WTC11 (cell line): ENCODE measurements around the gene RARRES2. TPM values are rescaled to one million over a fixed set of nuclear protein-coding genes. Genes with fewer than 3 reads are reported as not detected.

Experiments used
- ATAC-seq: fragments of 200-7000 bp; cut with Tn5 transposase; 2 replicates; pipeline ENCODE4 v1.10.0; 2021; ENCODE audit warnings: mild to moderate bottlenecking, moderate library complexity
- CTCF ChIA-PET: fragments of 300-600 bp; sonication (Branson Sonifier 250); formaldehyde crosslinking; loops from one replicate; lab custom pipeline; 2021; ENCODE audit warnings: antibody characterized with exemption; lab: Charles Lee
- POLR2A ChIA-PET: fragments of 350-600 bp; sonication (Branson Sonifier 250); formaldehyde crosslinking; loops from one replicate; lab custom pipeline; 2021; ENCODE audit warnings: antibody characterized with exemption; lab: Charles Lee
- DNase-seq: peaks from one replicate; pipeline ENCODE4 v3.0.0; 2021; ENCODE audit warnings: low spot score
- H3K27ac Mint-ChIP-seq: 2 replicates; pipeline ENCODE4 v1.8.0; 2021; ENCODE audit warnings: mixed read lengths
- H3K27me3 Mint-ChIP-seq: 2 replicates; pipeline ENCODE4 v1.8.0; 2021; ENCODE audit warnings: low read depth, mild to moderate bottlenecking, moderate library complexity, mixed read lengths
- H3K36me3 Mint-ChIP-seq: 2 replicates; pipeline ENCODE4 v1.8.0; 2021; ENCODE audit warnings: mixed read lengths
- H3K4me1 Mint-ChIP-seq: 2 replicates; pipeline ENCODE4 v1.8.0; 2022; ENCODE audit warnings: mixed read lengths
- H3K4me3 Mint-ChIP-seq: 2 replicates; pipeline ENCODE4 v1.8.0; 2021; ENCODE audit warnings: mild to moderate bottlenecking, moderate library complexity, mixed read lengths
- H3K9me3 Mint-ChIP-seq: 2 replicates; pipeline ENCODE4 v1.8.0; 2021; ENCODE audit warnings: mixed read lengths
- ARID4B ChIP-seq: sonication (generic); formaldehyde crosslinking; IDR thresholded peaks from 2 replicates; pipeline ENCODE4 v1.8.0; 2023; ENCODE audit warnings: missing genetic modification reagents, mild to moderate bottlenecking, borderline replicate concordance
- ATF1 ChIP-seq: sonication (generic); formaldehyde crosslinking; IDR thresholded peaks from 2 replicates; pipeline ENCODE4 v1.8.1; 2023; ENCODE audit warnings: mild to moderate bottlenecking, moderate library complexity, missing genetic modification reagents
- ATF3 ChIP-seq: sonication (generic); formaldehyde crosslinking; conservative IDR thresholded peaks from 2 replicates; pipeline ENCODE4 v1.8.1; 2022; ENCODE audit warnings: mild to moderate bottlenecking, missing genetic modification reagents
- ATF6 ChIP-seq: sonication (generic); formaldehyde crosslinking; IDR thresholded peaks from 2 replicates; pipeline ENCODE4 v1.8.1; 2023; ENCODE audit warnings: mild to moderate bottlenecking, missing genetic modification reagents
- ETV6 ChIP-seq: sonication (generic); formaldehyde crosslinking; IDR thresholded peaks from 2 replicates; pipeline ENCODE4 v1.8.1; 2022; ENCODE audit warnings: mild to moderate bottlenecking, missing genetic modification reagents
- KAT7 ChIP-seq: sonication (generic); formaldehyde crosslinking; IDR thresholded peaks from 2 replicates; pipeline ENCODE4 v1.8.1; 2023; ENCODE audit warnings: missing genetic modification reagents, mild to moderate bottlenecking, borderline replicate concordance
- NFATC4 ChIP-seq: fragments of 250-450 bp; sonication (Bioruptor Pico); IDR thresholded peaks from 2 replicates; pipeline ENCODE4 v1.9.0; 2021; ENCODE audit warnings: mild to moderate bottlenecking
- OVOL2 ChIP-seq: fragments of 250-450 bp; sonication (Bioruptor Pico); IDR thresholded peaks from 2 replicates; pipeline ENCODE4 v1.9.0; 2021; ENCODE audit warnings: mild to moderate bottlenecking, borderline replicate concordance
- PRRX2 ChIP-seq: fragments of 250-450 bp; sonication (Bioruptor Pico); IDR thresholded peaks from 2 replicates; pipeline ENCODE4 v1.8.0; 2021; ENCODE audit warnings: mild to moderate bottlenecking
- TCF7 ChIP-seq: sonication (generic); formaldehyde crosslinking; IDR thresholded peaks from 2 replicates; pipeline ENCODE4 v1.8.0; 2022; ENCODE audit warnings: mild to moderate bottlenecking, low read depth, missing genetic modification reagents, moderate library complexity
- TEAD1 ChIP-seq: sonication (generic); formaldehyde crosslinking; IDR thresholded peaks from 2 replicates; pipeline ENCODE4 v1.8.0; 2022; ENCODE audit warnings: mild to moderate bottlenecking, missing genetic modification reagents
- TP53 ChIP-seq: sonication (generic); formaldehyde crosslinking; IDR thresholded peaks from 2 replicates; pipeline ENCODE4 v1.8.1; 2023; ENCODE audit warnings: mild to moderate bottlenecking, missing genetic modification reagents
- ZNF423 ChIP-seq: fragments of 250-450 bp; sonication (Bioruptor Pico); IDR thresholded peaks from 2 replicates; pipeline ENCODE4 v2.1.2; 2022; ENCODE audit warnings: mild to moderate bottlenecking, moderate library complexity
- ZSCAN18 ChIP-seq: fragments of 250-450 bp; sonication (Bioruptor Pico); IDR thresholded peaks from 2 replicates; pipeline ENCODE4 v2.1.2; 2022; ENCODE audit warnings: mild to moderate bottlenecking, moderate library complexity
- total RNA-seq: library from RNA; stranded (reverse); gene quantifications from 3 replicates; pipeline ENCODE4 v1.2.3, GENCODE V29; 2021
- TF ChIP-seq, protein P1 (sequence below): fragments of 250-450 bp; sonication (Bioruptor Pico); IDR thresholded peaks from 2 replicates; pipeline ENCODE4 v1.9.0; 2021; ENCODE audit warnings: moderate library complexity, mild to moderate bottlenecking, inconsistent platforms, borderline replicate concordance

The RARRES2 gene
- total RNA-seq, 1 experiment from 2014 or later = 230 TPM

DNA sequence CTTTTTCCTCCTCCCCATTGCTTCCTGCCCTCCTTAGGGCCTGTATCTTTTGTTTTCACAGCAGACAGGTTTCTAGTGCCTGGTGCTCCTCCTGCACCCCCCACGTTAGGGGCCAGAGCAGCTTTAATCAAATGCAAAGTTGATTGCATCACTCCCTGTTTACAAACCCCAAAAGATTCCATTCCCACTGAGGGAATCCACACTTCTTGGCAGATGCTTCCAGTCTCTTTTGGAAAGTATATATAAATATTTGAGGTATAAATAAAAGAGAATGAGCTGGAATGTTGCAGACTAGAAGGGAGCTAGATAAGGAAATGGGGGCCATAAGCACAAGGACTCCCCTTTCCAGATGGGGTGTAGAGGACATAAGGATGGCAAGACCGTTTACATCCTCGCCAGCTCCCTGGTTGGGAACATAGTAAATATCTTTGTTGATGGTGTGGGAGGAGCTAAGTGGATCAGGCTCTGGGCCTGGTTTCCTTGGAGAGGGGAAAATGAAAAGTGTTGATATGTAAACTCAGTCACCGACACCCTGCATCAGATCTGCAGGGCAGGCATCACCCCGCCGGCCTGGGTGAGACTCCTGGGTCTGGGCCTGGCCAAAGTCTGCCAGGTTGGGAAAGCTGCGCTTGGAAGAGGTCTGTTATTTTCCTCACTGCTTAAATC, 6.2 kb downstream of the RARRES2 start (continued):
- TF ChIP-seq ZSCAN18 (no peak), NFATC4 (no peak), TP53 (CRISPR knock-in tag) (no peak), ATF6 (CRISPR knock-in tag) (no peak), PRRX2 (CRISPR knock-in tag) (no peak)
- TF ChIP-seq, protein P1, sequence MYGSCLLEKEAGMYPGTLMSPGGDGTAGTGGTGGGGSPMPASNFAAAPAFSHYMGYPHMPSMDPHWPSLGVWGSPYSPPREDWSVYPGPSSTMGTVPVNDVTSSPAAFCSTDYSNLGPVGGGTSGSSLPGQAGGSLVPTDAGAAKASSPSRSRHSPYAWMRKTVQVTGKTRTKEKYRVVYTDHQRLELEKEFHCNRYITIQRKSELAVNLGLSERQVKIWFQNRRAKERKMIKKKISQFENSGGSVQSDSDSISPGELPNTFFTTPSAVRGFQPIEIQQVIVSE (CRISPR knock-in tag) = no peak

GRCh38 chr7:150334108-150334507, 7.3 kb downstream of the RARRES2 start:
- Mint-ChIP-seq H3K27ac (peak overlapping the region; percentile 90), H3K36me3 (peaks cover 25% of the 10 kb centered on the region)
- CTCF ChIA-PET = interaction anchor here (0.7 to 1.1 kb wide), 2 partner anchors 48 to 49 kb away, joined by 3 to 4 read pairs; no protein-coding TSS in a partner anchor

More at GRCh38 chr7:150334108-150334507, 7.3 kb downstream of the RARRES2 start:
- no peak for ATAC-seq
- Mint-ChIP-seq H3K4me3 (no peak overlapping the region), H3K27me3 (no peaks in the 10 kb centered on the region), H3K9me3 (no peaks in the 10 kb centered on the region)
- DNase-seq = no peak
- POLR2A ChIA-PET = interaction anchor here (1.6 kb wide), 2 partner anchors 28 to 68 kb away, joined by 3 to 10 read pairs; no protein-coding TSS in a partner anchor
- TF ChIP-seq TEAD1 (CRISPR knock-in tag) (no peak), ATF1 (CRISPR knock-in tag) (no peak), ARID4B (no peak), ETV6 (no peak), ZNF423 (CRISPR knock-in tag) (no peak), PRRX2 (CRISPR knock-in tag) (no peak), OVOL2 (CRISPR knock-in tag) (no peak), TCF7 (no peak), KAT7 (CRISPR knock-in tag) (no peak), ATF3 (CRISPR knock-in tag) (no peak)
- TF ChIP-seq, all 79 proteins: peak for 0
- H3K4me1 Mint-ChIP-seq = peaks cover 77% of the 10 kb centered on the region
